Effector memory CD4-positive, alpha-beta T cell (primary cell): ENCODE data around the gene CARNS1.

Experiments used
- DNase-seq, 3 donors: peaks; one replicate each; pipeline ENCODE4 v3.0.0-alpha.2; 2020
- H3K27ac ChIP-seq: 2 replicates; pipeline ENCODE4 v1.7.0; 2013; ENCODE audit warnings: mild to moderate bottlenecking, low read length, moderate library complexity; ENCODE audit not compliant: insufficient read depth, poor library complexity, severe bottlenecking
- H3K27me3 ChIP-seq: replicated peaks from 2 replicates; pipeline ENCODE4 v1.7.0; 2013; ENCODE audit warnings: mild to moderate bottlenecking, low read length; ENCODE audit not compliant: insufficient read depth, control insufficient read depth, poor library complexity, severe bottlenecking
- H3K36me3 ChIP-seq: 2 replicates; pipeline ENCODE4 v1.7.0; 2013; ENCODE audit warnings: mild to moderate bottlenecking, low read length, moderate library complexity; ENCODE audit not compliant: control insufficient read depth, insufficient read depth
- H3K4me1 ChIP-seq: 2 replicates; pipeline ENCODE4 v1.7.0; 2013; ENCODE audit warnings: low read length, mild to moderate bottlenecking; ENCODE audit not compliant: control insufficient read depth, insufficient read depth, poor library complexity, severe bottlenecking
- H3K4me3 ChIP-seq: 2 replicates; pipeline ENCODE4 v1.7.0; 2013; ENCODE audit warnings: low read length, low read depth, mild to moderate bottlenecking; ENCODE audit not compliant: insufficient read depth, poor library complexity, severe bottlenecking
- H3K9me3 ChIP-seq: 2 replicates; pipeline ENCODE4 v1.7.0; 2013; ENCODE audit warnings: mild to moderate bottlenecking, low read length, moderate library complexity; ENCODE audit not compliant: control insufficient read depth

The CARNS1 gene

DNA sequence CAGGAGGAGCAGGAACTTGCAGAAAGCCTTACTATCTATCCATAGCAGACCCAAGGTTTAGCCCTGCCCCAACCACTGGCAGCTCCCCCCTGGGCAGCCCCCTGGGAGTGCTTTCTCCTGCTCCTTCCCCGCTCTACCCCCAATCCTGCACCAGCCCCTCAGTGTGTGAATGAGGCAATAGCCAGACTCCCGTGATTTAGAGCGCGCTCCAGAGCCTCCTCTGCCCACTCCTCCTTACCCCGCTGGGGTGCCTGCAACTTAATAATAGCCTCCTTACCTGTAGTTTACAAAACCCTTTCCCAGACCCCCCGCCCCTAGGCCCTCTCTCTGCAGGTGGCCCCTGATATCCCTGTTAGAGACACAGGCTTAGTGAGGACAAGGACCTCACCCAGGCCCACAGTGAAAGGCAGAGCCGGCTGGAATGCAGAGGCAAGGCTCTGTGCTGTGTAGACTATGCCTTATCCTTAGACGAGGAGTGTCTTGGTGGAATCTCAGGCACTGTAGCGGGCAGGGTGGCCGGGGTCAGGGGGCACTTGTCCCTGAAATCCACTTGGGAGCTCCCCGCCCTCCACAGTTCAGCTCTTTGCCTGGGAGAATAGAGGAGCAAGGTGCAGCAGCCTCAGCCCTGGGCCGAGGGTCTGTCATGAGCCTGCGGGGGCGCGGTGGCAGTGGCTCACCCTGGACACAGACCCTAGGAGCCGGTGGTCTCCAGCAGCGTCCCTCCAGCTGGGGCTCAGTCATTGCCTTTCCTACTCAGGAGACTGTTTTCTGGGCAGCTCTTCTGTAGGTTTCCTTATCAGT lies 4.3 kb upstream of the CARNS1 start:
- Histone ChIP-seq H3K27me3 (no peaks in the 10 kb centered on the region), H3K4me3 (no peak overlapping the region), H3K4me1 (peaks cover 90% of the 10 kb centered on the region), H3K27ac (peak overlapping the region; percentile 85), H3K36me3 (peaks cover 9% of the 10 kb centered on the region), H3K9me3 (no peaks in the 10 kb centered on the region)
- DNase-seq = no peak

DNA sequence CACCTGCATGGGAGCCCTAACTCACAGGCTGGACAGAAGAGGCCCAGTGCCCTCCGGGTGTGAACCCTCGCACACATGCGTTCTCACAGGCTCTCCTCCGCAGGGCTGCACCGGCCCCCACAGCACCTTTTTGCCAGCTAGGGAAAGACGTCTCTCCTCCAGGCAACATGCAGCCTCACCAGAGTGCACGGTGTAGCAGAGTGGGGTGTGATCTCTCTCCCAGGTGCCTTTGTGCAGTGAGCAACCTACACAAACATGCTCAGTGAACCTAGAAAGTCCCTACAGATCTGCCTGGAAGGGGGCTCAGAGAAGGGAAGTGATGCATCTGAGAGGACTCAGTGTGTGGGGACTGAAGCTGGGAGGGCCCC lies 3.7 kb upstream of the CARNS1 start:
- no peak for DNase-seq
- Histone ChIP-seq H3K27ac (no peak overlapping the region), H3K4me3 (no peak overlapping the region), H3K36me3 (peaks cover 6% of the 10 kb centered on the region), H3K27me3 (no peaks in the 10 kb centered on the region), H3K4me1 (peaks cover 90% of the 10 kb centered on the region), H3K9me3 (no peaks in the 10 kb centered on the region)

DNA sequence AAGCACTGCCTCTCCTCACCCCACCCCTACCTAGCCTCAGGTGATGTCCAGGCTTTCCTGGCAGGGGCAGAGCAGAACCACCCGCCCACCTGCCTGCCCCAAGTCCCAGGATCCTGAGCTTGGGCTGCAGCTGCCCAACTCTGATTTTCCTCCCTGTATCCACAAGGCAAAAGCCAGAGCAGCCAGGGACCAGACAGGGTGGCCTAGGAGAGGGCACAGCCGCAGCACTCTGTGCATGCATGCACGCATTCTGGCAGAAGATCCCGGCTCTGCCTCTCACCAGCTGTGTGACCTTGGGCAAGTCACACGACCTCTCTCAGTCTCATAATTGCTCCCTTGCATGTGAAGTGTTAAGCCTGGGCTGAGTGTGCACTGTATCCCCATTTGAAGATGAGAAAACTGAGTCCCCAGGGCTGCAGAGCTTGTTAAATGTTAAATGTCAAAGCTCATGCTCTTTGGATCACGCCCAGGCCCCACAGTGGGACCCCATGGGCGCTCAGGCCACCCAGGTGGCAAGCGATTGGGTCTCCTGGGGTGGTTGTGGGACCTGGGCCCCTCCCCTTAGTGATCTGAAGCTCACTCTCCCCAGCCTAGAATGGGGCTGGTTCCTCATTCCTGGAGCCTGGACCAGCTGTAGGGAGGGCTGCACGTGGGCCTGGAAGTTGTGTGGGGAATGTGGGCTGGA lies 2.8 kb upstream of the CARNS1 start:
- Histone ChIP-seq H3K4me1 (peaks cover 90% of the 10 kb centered on the region), H3K27ac (no peak overlapping the region), H3K36me3 (no peaks in the 10 kb centered on the region), H3K4me3 (no peak overlapping the region), H3K27me3 (no peaks in the 10 kb centered on the region), H3K9me3 (no peaks in the 10 kb centered on the region)
- DNase-seq = no peak

DNA sequence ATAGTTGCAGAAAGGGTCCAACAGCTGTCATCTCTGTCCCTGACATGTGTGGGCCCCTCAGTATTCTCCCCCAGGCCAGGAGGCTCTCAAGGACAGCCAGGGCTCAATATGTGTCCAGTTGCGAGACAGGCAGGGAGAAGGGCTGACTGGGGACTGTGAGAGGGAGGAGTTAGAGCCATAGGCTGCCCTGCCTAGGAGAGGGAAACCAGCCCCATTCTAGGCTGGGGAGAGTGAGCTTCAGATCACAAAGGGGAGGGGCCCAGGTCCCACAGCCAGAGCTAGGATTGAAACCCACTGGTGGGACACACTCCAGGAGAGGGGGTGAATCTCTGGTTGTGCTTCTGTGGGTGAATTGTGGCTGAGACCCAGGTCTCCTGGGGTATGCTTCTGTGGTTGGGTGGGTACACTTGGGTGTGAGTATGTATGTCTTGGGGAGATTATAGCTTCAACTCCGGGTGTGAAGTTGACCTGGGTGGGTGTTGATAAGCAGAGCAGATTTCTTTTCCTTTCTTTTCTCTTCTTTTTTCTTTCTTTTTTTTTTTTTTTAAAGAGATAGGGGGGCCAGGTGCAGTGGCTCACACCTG lies 2.1 kb upstream of the CARNS1 start:
- DNase-seq = no peak
- no peak overlapping the region for H3K4me3 ChIP-seq
- no peaks in the 10 kb centered on the region for H3K9me3 ChIP-seq
- no peak overlapping the region for H3K27ac ChIP-seq
- no peaks in the 10 kb centered on the region for H3K27me3 ChIP-seq
- H3K36me3 ChIP-seq = no peaks in the 10 kb centered on the region
- peaks cover 90% of the 10 kb centered on the region for H3K4me1 ChIP-seq

DNA sequence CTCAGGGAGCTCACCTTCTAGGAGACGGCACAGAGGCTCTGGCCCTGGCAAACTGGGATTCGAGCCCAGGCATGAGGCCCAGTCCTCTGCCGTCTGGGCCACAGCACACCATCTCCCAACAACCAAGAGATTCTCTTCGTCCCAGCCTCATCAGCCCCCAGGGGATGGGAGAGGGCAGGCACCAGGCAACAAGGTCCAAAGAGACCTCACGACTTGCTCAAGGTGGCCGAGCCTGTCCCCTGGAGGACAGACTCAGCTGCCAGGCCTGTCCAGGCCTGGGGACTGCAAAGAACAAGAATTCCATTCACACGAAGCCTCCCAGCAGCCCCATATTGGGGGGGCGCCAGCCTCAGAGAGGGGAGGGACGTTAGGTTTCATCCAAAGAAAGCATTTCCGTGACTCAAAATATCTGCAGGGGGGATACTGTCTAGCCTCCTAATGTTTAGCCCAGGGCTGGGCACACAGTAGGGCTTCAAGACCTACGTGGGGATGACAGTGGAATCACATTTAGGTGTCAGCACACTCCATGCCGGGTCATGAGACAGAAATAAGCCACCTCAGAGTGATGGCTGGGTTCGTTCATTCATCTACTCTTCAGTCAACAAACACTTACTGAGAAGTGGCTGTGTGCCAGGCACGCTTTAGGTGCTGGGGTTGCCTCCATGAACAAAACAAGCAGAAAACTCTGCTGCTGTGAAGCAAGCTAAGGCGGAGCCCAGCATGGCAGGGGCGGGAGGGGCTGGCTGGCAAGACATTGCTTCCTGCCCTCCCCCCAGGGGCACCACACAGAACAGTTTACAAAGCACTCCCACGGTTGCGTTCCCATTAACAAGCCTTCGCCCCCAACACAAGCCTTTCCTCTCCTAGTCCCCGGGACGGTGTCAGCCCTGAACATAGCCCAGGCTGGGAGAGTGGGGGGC lies 1.2 kb downstream of the CARNS1 start:
- H3K9me3 ChIP-seq = no peaks in the 10 kb centered on the region
- no peaks in the 10 kb centered on the region for H3K27me3 ChIP-seq
- no peaks in the 10 kb centered on the region for H3K36me3 ChIP-seq
- DNase-seq = peak; percentile 51 to 77 (median 70)
- peak overlapping the region; percentile 31 for H3K4me3 ChIP-seq
- peak overlapping the region; percentile 78 for H3K27ac ChIP-seq
- H3K4me1 ChIP-seq = peaks cover 84% of the 10 kb centered on the region

DNA sequence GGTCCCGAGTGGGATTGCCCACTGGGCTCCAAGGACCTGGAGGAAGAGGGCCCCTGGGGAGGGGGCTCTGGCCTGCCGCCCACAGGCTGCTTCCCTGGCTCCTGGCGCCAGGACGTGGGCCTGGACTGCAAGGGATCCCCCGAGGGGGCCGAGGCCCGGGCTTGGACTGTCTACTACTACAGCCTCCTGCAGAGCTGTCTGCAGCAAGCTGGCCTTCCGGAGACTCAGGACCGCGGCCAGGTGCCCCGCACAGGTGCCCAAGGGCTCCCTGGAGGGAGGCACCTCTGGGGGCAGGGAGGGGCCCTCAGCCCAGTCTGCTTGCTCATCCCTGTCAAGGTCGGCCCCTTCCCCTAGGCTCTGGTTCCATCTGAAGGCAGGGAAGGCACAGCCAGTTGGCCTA lies 1.9 kb downstream of the CARNS1 start:
- DNase-seq = no peak
- H3K4me1 ChIP-seq = peaks cover 77% of the 10 kb centered on the region
- H3K27me3 ChIP-seq = no peaks in the 10 kb centered on the region
- no peaks in the 10 kb centered on the region for H3K9me3 ChIP-seq
- peak overlapping the region; percentile 78 for H3K27ac ChIP-seq
- peak overlapping the region; percentile 31 for H3K4me3 ChIP-seq
- H3K36me3 ChIP-seq = no peaks in the 10 kb centered on the region

DNA sequence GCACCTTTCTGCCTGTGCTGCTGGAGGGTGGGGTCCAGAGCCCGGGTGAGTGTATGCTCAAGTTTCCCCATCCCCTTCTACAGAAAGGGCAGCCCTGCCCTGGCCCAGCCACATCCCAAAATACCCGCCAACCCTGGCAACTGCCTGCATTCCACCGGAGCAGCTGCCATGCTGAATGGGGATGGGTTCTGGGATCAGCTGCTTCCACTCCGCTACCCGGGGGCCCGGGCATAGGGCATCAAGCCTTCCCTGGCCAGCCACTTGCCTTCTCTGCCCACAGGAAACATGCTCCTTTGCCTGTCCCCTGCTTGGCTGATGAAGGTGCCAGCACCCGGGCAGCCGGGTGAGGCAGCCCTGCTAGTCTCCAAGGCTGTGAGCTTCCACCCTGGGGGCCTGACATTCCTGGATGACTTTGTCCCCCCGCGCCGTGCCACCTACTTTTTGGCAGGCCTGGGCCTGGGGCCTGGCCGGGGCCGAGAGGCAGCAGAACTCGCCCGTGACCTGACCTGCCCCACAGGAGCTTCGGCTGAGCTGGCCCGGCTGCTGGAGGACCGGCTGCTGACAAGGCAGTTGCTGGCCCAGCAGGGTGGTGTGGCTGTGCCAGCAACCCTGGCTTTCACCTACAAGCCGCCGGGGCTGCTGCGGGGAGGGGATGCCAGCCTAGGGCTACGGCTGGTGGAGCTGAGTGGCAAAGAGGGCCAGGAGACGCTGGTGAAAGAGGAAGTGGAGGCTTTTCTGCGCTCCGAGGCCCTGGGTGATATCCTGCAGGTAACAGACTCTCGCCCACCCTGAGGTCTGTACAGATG lies 3.2 kb downstream of the CARNS1 start:
- DNase-seq = no peak
- no peaks in the 10 kb centered on the region for H3K36me3 ChIP-seq
- H3K9me3 ChIP-seq = no peaks in the 10 kb centered on the region
- H3K27me3 ChIP-seq = no peaks in the 10 kb centered on the region
- peaks cover 64% of the 10 kb centered on the region for H3K4me1 ChIP-seq
- H3K4me3 ChIP-seq = peak overlapping the region; percentile 53
- H3K27ac ChIP-seq = peak overlapping the region; percentile 78

DNA sequence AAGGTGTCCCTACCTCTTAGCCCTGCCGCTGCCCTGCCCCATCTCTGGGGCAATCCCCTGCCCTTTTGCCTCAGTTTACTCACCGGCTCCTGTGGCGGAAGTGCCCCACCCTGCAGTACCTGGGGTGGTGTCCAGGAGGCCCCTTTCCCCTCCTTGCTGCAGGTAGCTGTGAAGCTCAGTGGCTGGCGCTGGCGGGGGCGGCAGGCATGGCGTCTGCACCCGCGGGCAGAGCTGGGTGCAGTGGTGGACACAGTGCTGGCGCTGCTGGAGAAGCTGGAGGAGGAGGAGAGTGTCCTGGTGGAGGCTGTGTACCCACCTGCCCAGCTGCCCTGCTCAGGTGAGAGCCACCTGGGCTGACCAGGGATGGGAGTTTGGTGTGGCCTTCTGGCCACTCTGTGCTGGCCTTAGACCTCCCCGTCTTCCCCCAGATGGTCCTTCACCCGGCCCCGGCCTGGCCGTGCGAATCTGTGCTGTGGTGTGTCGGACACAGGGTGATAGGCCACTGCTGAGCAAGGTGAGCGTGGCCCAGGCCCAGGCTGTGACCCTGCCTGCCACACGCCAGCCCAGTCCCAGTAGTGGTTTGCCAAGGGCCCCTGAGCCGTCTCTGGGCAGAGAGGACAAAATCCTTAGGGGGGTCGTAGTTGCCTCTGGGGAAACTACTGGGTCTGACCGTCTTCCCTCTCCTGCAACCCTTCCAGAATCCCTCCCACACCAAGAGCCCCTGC lies 4.0 kb downstream of the CARNS1 start:
- no peak for DNase-seq
- H3K36me3 ChIP-seq = no peaks in the 10 kb centered on the region
- H3K27me3 ChIP-seq = no peaks in the 10 kb centered on the region
- peaks cover 62% of the 10 kb centered on the region for H3K4me1 ChIP-seq
- peak overlapping the region; percentile 68 for H3K27ac ChIP-seq
- peak overlapping the region; percentile 53 for H3K4me3 ChIP-seq
- no peaks in the 10 kb centered on the region for H3K9me3 ChIP-seq
